Heart left ventricle (tissue), 16 donors: ENCODE results near the gene GNB1L. TPM values are rescaled to one million over a fixed set of nuclear protein-coding genes. Genes with fewer than 3 reads are reported as not detected.

Experiments
- ATAC-seq, 4 donors: fragments of 200-7000 bp; cut with Tn5 transposase; one replicate each; pipeline ENCODE4 v1.9.1; 2020 to 2022; ENCODE audit warnings: moderate library complexity in 4 of 4, mild to moderate bottlenecking in 3 of 4, moderate number of reproducible peaks in 1 of 4
- DNase-seq, 5 donors: peaks; one replicate each; pipeline ENCODE4 v3.0.0-alpha.2; 2020
- H3K27ac ChIP-seq, 12 donors: fragments of 200-600 bp; sonication (generic) in 4 of 12; one replicate each; pipeline versions ENCODE4 v1.5.0 to v1.8.0; 2016 to 2022; ENCODE audit warnings: mild to moderate bottlenecking in 2 of 12
- H3K27me3 ChIP-seq, 9 donors: fragments of 200-600 bp; sonication (generic) in 2 of 9; one replicate each; pipeline versions ENCODE4 v1.5.1 to v1.8.0; 2016 to 2022; ENCODE audit warnings: mild to moderate bottlenecking in 3 of 9
- H3K36me3 ChIP-seq, 9 donors: fragments of 200-600 bp; sonication (generic) in 2 of 9; one replicate each; pipeline versions ENCODE4 v1.5.0 to v1.8.0; 2018 to 2022; ENCODE audit warnings: mild to moderate bottlenecking in 2 of 9
- H3K4me1 ChIP-seq, 12 donors: fragments of 200-600 bp; sonication (generic) in 4 of 12; one replicate each; pipeline versions ENCODE4 v1.5.0 to v1.8.0; 2016 to 2022; ENCODE audit warnings: mild to moderate bottlenecking in 3 of 12
- H3K4me3 ChIP-seq, 12 donors: fragments of 200-600 bp; sonication (generic) in 4 of 12; one replicate each; pipeline versions ENCODE4 v1.5.0 to v1.8.0; 2017 to 2022; ENCODE audit warnings: mild to moderate bottlenecking in 9 of 12, moderate library complexity in 4 of 12
- H3K9me3 ChIP-seq, 12 donors: fragments of 200-600 bp; sonication (generic) in 4 of 12; one replicate each; pipeline versions ENCODE4 v1.5.0 to v1.8.0; 2016 to 2022; ENCODE audit warnings: mild to moderate bottlenecking in 1 of 12
- CTCF ChIP-seq, 12 donors: fragments of 200-600 bp; sonication (generic) in 4 of 12; IDR thresholded peaks; one replicate each; pipeline versions ENCODE4 v1.5.0 to v1.8.0; 2018 to 2022; ENCODE audit warnings: antibody characterized with exemption in 12 of 12, mild to moderate bottlenecking in 5 of 12
- POLR2A ChIP-seq, 2 donors: fragments of 450-650 bp; IDR thresholded peaks; one replicate each; pipeline ENCODE4 v1.6.1; 2017; ENCODE audit warnings: antibody characterized with exemption in 2 of 2, mild to moderate bottlenecking in 2 of 2, moderate library complexity in 2 of 2
- WGBS, 4 donors: extraction: QIAGEN DNeasy Blood & Tissue Kit in 2 of 4; methylation state at CpG; one replicate each; pipeline versions ENCODE4 v1.1.5 to v1.1.7; 2013 to 2018; 5-methylcytosine and 5-hydroxymethylcytosine counted together
- intact Hi-C, 10 donors: fragments of 100-400 bp; cut with DNase I; formaldehyde crosslinking; loops; one replicate each; pipeline versions ENCODE4 v1.11.1 to v1.14.2; 2022
- polyA plus RNA-seq, 2 donors: library from polyadenylated mRNA; stranded (reverse); fragments of 200-250 nt; gene quantifications; one replicate each; pipeline ENCODE4 v1.2.3, GENCODE V29; 2013
- total RNA-seq, 9 donors: library from RNA; depleted of rRNA in 2 of 9; stranded (reverse); fragments of >200 nt in 2 of 9; fragmentation: NEBNext Ultra II Directional in 3 of 9; extraction: Animal tissue kit (Norgen Biotek cat#: 25700) in 3 of 9; gene quantifications; one replicate each; pipeline versions ENCODE4 v1.1.0 to v1.2.4, GENCODE V29; 2016 to 2023
- donor health status: ischemic (EF 13 %, LVEDD 7.1; RV severe dilation, severe dysfunction).
- donor health status: healthy with polysubstance abuse.
- donor health status: DM: no; HTN: yes; CAD: no.
- donor health status: DM: no; HTN: no; CAD: no.
- donor health status: ischemic (EF 25% LVEDD 6.9; RV normal size, moderate dysfunction).
- donor health status: ischemic (EF 25% LVEDD 5.7; RV mildly dilated, moderate dysfunction).
- donor health status: healthy.
- donor health status: DM: yes; HTN: yes; CAD: no.
- donor health status: ischemic (EF 35%, LVEDD 5.7; RV mildly dilated, moderate dysfunction).
- donor health status: nonischemic (EF 11% LVEDD 7.7; RV severe dilation, severe dysfunction).
- donor health status: DM: yes; HTN: yes; CAD: no.
- donor health status: PGD.
- donor health status: ischemic (EF 29% LVEDD 5.4; RV normal size, mild dysfunction).
- donor health status: nonischemic (EF 23%, LVEDD 6.1; RV moderate dilation, normal function).

The GNB1L gene
- total and polyA plus RNA-seq, 11 donors, result 1.6 to 9.2 (median 2.4) TPM

- Histone ChIP-seq H3K27ac (no peak overlapping the region), H3K4me1 (peaks cover 0 to 5% (median 0%) of the 10 kb centered on the region in 12 donors), H3K36me3 (no peaks in the 10 kb centered on the region), H3K4me3 (no peak overlapping the region), H3K27me3 (no peaks in the 10 kb centered on the region), H3K9me3 (peaks cover 0 to 18% (median 0%) of the 10 kb centered on the region in 12 donors)
- 77 to 87% (median 84%) methylated on average over 20 to 24 of the region's 24 CpGs for WGBS, 4 donors
- DNase-seq (peak in 1 of 5 donors; percentile 42), ATAC-seq (no peak)
- intact Hi-C loops, result no loop called here
- TF ChIP-seq CTCF (IDR thresholded peaks at IDR 0.05) (no peak), POLR2A (IDR thresholded peaks at IDR 0.05) (no peak)
Measured at GRCh38 chr22:19797086-19798002, 57.3 kb downstream of the GNB1L start.

GRCh38 chr22:19796160-19796559, 58.5 kb downstream of the GNB1L start:
- no peak overlapping the region for H3K4me3 ChIP-seq
- H3K27me3 ChIP-seq, result no peaks in the 10 kb centered on the region
- no peak overlapping the region for H3K27ac ChIP-seq
- TF ChIP-seq CTCF (IDR thresholded peaks at IDR 0.05) (no peak), POLR2A (IDR thresholded peaks at IDR 0.05) (no peak)
- peaks cover 0 to 30% (median 0%) of the 10 kb centered on the region in 12 donors for H3K9me3 ChIP-seq
- peaks cover 0 to 5% (median 0%) of the 10 kb centered on the region in 12 donors for H3K4me1 ChIP-seq
- DNase-seq (peak in 1 of 5 donors; percentile 25), ATAC-seq (no peak)
- intact Hi-C loops, result no loop called here
- WGBS, 4 donors, result 79 to 95% (median 87%) methylated on average over 7 of the region's 7 CpGs
- H3K36me3 ChIP-seq, result no peaks in the 10 kb centered on the region

DNA sequence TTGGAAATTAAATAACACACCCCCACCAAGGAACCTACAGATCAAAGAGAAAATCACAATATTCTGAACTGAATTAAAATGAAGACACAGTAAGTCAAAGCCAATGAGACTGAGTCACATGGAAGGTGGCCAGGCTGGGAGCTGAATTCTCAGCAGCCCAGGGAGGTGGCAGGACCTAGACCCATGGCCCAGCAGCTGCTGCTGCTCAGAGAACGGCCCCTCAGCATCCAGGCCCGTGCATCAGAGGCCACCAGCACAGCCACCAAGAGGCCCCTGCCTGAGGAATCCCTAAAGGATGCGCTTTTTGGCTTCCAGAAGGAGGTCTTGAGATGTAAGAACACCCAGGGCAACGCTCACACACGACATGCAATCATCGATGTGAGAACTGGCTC, 59.1 kb downstream of the GNB1L start:
- no peak overlapping the region for H3K27ac ChIP-seq
- DNase-seq, result peak in 1 of 5 donors; percentile 38
- H3K36me3 ChIP-seq, result no peaks in the 10 kb centered on the region
- H3K4me1 ChIP-seq, result peaks cover 0 to 5% (median 0%) of the 10 kb centered on the region in 12 donors
- intact Hi-C loops, result no loop called here
- ATAC-seq, result no peak
- H3K9me3 ChIP-seq, result peaks cover 0 to 30% (median 0%) of the 10 kb centered on the region in 12 donors
- no peaks in the 10 kb centered on the region for H3K27me3 ChIP-seq
- WGBS, 4 donors, result 87 to 94% (median 91%) methylated on average over 6 of the region's 6 CpGs
- H3K4me3 ChIP-seq, result no peak overlapping the region
- TF ChIP-seq POLR2A (IDR thresholded peaks at IDR 0.05) (no peak), CTCF (IDR thresholded peaks at IDR 0.05) (no peak)

- Histone ChIP-seq H3K27ac (no peak overlapping the region), H3K36me3 (no peaks in the 10 kb centered on the region), H3K27me3 (no peaks in the 10 kb centered on the region), H3K4me3 (no peak overlapping the region), H3K4me1 (no peaks in the 10 kb centered on the region), H3K9me3 (peaks cover 0 to 30% (median 0%) of the 10 kb centered on the region in 12 donors)
- TF ChIP-seq POLR2A (IDR thresholded peaks at IDR 0.05) (no peak), CTCF (IDR thresholded peaks at IDR 0.05) (no peak)
- WGBS, 4 donors, result 63 to 89% (median 84%) methylated on average over 2 of the region's 2 CpGs
- ATAC-seq (no peak), DNase-seq (no peak)
- intact Hi-C loops, result no loop called here
Measured at GRCh38 chr22:19793661-19794310, 60.9 kb downstream of the GNB1L start.
